ENCODE measurements around the gene FILIP1. TPM values are rescaled to one million over a fixed set of nuclear protein-coding genes. Genes with fewer than 3 reads are reported as not detected.

The FILIP1 gene
- total and polyA plus RNA-seq, 10 of the 15 experiments (the other 5 are each of a cell fraction or from before 2014, with no cell fraction given), result 0.23 to 2.0 (median 0.44) TPM

DNA sequence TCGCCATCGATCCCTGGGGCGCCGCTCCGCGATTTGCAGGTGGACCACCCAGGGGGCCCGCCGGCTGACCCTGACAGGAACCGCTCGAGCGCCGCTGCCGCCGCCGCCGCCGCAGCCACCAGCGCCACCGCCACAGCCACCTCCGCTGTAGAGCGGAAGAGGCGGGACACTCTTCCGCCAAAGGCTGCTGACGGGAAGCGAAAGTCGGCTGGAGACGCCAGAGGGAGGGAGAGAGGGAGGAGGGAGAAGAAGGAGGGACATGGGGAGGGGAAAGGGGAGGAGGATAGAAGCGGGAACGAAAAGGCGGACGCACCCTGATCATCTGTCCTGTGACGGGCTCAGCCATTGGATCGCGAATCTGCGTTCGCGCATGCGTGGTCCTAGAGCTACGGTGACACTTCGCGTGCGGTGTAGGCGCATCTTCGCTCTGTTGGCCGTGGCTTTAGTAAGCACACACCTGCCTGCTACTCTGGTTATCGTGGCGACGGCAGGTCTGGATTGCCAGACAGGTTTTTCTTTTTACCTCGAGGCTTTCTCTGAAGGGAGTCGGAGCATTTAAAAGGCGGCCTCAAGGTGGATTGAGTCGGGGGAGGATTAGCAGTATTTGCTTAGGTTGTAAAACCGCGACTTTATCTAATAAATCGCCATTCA, 208.8 kb downstream of the FILIP1 start, which contains the start of gene TMEM30A (continued):
- TF ChIP-seq ZNF24 (IDR thresholded peaks at IDR 0.05), result no peak
- TF ChIP-seq ZBTB40 (IDR thresholded peaks at IDR 0.05; ENCODE audit: borderline replicate concordance), result peak; percentile 87; the same call in 1 of the 2 replicates
- no peak; the same call in none of the 2 replicates for TF ChIP-seq SMARCA5 (IDR thresholded peaks at IDR 0.05)
- TF ChIP-seq GABPA (IDR thresholded peaks at IDR 0.05; ENCODE audit: low read depth), result peak; percentile 91
- TF ChIP-seq, protein P1, sequence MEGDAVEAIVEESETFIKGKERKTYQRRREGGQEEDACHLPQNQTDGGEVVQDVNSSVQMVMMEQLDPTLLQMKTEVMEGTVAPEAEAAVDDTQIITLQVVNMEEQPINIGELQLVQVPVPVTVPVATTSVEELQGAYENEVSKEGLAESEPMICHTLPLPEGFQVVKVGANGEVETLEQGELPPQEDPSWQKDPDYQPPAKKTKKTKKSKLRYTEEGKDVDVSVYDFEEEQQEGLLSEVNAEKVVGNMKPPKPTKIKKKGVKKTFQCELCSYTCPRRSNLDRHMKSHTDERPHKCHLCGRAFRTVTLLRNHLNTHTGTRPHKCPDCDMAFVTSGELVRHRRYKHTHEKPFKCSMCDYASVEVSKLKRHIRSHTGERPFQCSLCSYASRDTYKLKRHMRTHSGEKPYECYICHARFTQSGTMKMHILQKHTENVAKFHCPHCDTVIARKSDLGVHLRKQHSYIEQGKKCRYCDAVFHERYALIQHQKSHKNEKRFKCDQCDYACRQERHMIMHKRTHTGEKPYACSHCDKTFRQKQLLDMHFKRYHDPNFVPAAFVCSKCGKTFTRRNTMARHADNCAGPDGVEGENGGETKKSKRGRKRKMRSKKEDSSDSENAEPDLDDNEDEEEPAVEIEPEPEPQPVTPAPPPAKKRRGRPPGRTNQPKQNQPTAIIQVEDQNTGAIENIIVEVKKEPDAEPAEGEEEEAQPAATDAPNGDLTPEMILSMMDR (IDR thresholded peaks at IDR 0.05 in 2 of 3, conservative IDR thresholded peaks at IDR 0.05 in 1 of 3; ENCODE audit: control insufficient read depth in 2 of 3, extremely low read depth in 1 of 3, insufficient read depth in 1 of 3, low read depth in 3 of 3, low read length in 3 of 3), result no peak
- TF ChIP-seq MXI1 (IDR thresholded peaks at IDR 0.05; ENCODE audit: low read depth, low read length), result peak; percentile 66; the same call in 1 of the 2 replicates
- TF ChIP-seq TBL1XR1 (IDR thresholded peaks at IDR 0.05; ENCODE audit: low read depth, low read length), result peak; percentile 53; the same call in 1 of the 2 replicates
- TF ChIP-seq SREBF2 (IDR thresholded peaks at IDR 0.05; ENCODE audit: low read length), result no peak
- TF ChIP-seq, protein P2, sequence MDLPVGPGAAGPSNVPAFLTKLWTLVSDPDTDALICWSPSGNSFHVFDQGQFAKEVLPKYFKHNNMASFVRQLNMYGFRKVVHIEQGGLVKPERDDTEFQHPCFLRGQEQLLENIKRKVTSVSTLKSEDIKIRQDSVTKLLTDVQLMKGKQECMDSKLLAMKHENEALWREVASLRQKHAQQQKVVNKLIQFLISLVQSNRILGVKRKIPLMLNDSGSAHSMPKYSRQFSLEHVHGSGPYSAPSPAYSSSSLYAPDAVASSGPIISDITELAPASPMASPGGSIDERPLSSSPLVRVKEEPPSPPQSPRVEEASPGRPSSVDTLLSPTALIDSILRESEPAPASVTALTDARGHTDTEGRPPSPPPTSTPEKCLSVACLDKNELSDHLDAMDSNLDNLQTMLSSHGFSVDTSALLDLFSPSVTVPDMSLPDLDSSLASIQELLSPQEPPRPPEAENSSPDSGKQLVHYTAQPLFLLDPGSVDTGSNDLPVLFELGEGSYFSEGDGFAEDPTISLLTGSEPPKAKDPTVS (IDR thresholded peaks at IDR 0.05; ENCODE audit: low read depth, low read length), result no peak
- TF ChIP-seq, protein P3, sequence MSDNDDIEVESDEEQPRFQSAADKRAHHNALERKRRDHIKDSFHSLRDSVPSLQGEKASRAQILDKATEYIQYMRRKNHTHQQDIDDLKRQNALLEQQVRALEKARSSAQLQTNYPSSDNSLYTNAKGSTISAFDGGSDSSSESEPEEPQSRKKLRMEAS (IDR thresholded peaks at IDR 0.05; ENCODE audit: low read depth, low read length), result peak; percentile 71
- TF ChIP-seq MEF2A (IDR thresholded peaks at IDR 0.05; ENCODE audit: insufficient read depth, low read depth, low read length), result no peak
- TF ChIP-seq ZBTB4 (CRISPR knock-in tag; IDR thresholded peaks at IDR 0.05), result no peak
- TF ChIP-seq BMI1 (IDR thresholded peaks at IDR 0.05; ENCODE audit: borderline replicate concordance), result no peak
- TF ChIP-seq, protein P4, sequence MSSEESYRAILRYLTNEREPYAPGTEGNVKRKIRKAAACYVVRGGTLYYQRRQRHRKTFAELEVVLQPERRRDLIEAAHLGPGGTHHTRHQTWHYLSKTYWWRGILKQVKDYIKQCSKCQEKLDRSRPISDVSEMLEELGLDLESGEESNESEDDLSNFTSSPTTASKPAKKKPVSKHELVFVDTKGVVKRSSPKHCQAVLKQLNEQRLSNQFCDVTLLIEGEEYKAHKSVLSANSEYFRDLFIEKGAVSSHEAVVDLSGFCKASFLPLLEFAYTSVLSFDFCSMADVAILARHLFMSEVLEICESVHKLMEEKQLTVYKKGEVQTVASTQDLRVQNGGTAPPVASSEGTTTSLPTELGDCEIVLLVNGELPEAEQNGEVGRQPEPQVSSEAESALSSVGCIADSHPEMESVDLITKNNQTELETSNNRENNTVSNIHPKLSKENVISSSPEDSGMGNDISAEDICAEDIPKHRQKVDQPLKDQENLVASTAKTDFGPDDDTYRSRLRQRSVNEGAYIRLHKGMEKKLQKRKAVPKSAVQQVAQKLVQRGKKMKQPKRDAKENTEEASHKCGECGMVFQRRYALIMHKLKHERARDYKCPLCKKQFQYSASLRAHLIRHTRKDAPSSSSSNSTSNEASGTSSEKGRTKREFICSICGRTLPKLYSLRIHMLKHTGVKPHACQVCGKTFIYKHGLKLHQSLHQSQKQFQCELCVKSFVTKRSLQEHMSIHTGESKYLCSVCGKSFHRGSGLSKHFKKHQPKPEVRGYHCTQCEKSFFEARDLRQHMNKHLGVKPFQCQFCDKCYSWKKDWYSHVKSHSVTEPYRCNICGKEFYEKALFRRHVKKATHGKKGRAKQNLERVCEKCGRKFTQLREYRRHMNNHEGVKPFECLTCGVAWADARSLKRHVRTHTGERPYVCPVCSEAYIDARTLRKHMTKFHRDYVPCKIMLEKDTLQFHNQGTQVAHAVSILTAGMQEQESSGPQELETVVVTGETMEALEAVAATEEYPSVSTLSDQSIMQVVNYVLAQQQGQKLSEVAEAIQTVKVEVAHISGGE (CRISPR knock-in tag; IDR thresholded peaks at IDR 0.05), result no peak

All from GM12878 (cell line).